GM23338 (cell line): ENCODE data around the gene VCL. TPM values are rescaled to one million over a fixed set of nuclear protein-coding genes. Genes with fewer than 3 reads are reported as not detected.

ENCODE experiments used
- ATAC-seq: fragments of 200-7000 bp; cut with Tn5 transposase; 3 replicates; pipeline ENCODE4 v1.9.1; 2020
- DNase-seq: peaks from one replicate; pipeline ENCODE4 v3.0.0-alpha.2; 2015; ENCODE audit warnings: low spot score
- H2AFZ ChIP-seq: fragments of 200-600 bp; sonication (generic); 2 replicates; pipeline ENCODE4 v1.8.0; 2016; ENCODE audit warnings: antibody characterized with exemption, mild to moderate bottlenecking, moderate library complexity
- H3F3A ChIP-seq: fragments of 200-600 bp; sonication (generic); replicated peaks from 2 replicates; pipeline ENCODE4 v1.8.0; 2017; ENCODE audit warnings: antibody characterized with exemption, mixed run types, low read depth
- H3K27ac ChIP-seq: fragments of 200-600 bp; sonication (generic); 2 replicates; pipeline ENCODE4 v1.6.1; 2016; ENCODE audit warnings: low read depth
- H3K27me3 ChIP-seq: fragments of 200-600 bp; sonication (generic); 2 replicates; pipeline ENCODE4 v1.8.0; 2016; ENCODE audit warnings: mild to moderate bottlenecking, mixed run types, moderate library complexity; ENCODE audit not compliant: insufficient read depth
- H3K36me3 ChIP-seq: fragments of 200-600 bp; sonication (generic); 2 replicates; pipeline ENCODE4 v1.8.0; 2016; ENCODE audit warnings: mild to moderate bottlenecking; ENCODE audit not compliant: insufficient read depth
- H3K4me1 ChIP-seq: fragments of 200-600 bp; sonication (generic); 2 replicates; pipeline ENCODE4 v1.8.0; 2016; ENCODE audit warnings: mild to moderate bottlenecking, moderate library complexity; ENCODE audit not compliant: insufficient read depth
- H3K4me2 ChIP-seq: fragments of 200-600 bp; sonication (generic); 2 replicates; pipeline ENCODE4 v1.7.1; 2017; ENCODE audit warnings: mixed run types
- H3K4me3 ChIP-seq: fragments of 200-600 bp; sonication (generic); 2 replicates; pipeline ENCODE4 v1.6.1; 2016; ENCODE audit warnings: mixed run types
- H3K79me2 ChIP-seq: fragments of 200-600 bp; sonication (generic); replicated peaks from 2 replicates; pipeline ENCODE4 v1.8.0; 2017; ENCODE audit warnings: mild to moderate bottlenecking; ENCODE audit not compliant: insufficient read depth
- H3K9me2 ChIP-seq: fragments of 200-600 bp; sonication (generic); 2 replicates; pipeline ENCODE4 v1.8.0; 2017; ENCODE audit not compliant: insufficient read depth
- H4K20me1 ChIP-seq: fragments of 200-600 bp; sonication (generic); replicated peaks from 2 replicates; pipeline ENCODE4 v1.8.0; 2017; ENCODE audit warnings: mild to moderate bottlenecking; ENCODE audit not compliant: insufficient read depth
- H3K27ac Mint-ChIP-seq: 2 replicates; pipeline ENCODE4 v1.8.0; 2020; ENCODE audit warnings: inconsistent platforms, mild to moderate bottlenecking, moderate library complexity, mixed read lengths
- H3K27me3 Mint-ChIP-seq: 3 replicates; pipeline ENCODE4 v1.8.0; 2022; ENCODE audit warnings: low read depth, mild to moderate bottlenecking, moderate library complexity, mixed read lengths, inconsistent platforms; ENCODE audit not compliant: insufficient read depth, poor library complexity
- H3K36me3 Mint-ChIP-seq: 3 replicates; pipeline ENCODE4 v1.8.0; 2021; ENCODE audit warnings: low read depth, mild to moderate bottlenecking, inconsistent platforms, moderate library complexity, mixed read lengths
- H3K4me1 Mint-ChIP-seq: 3 replicates; pipeline ENCODE4 v1.8.0; 2020; ENCODE audit warnings: mild to moderate bottlenecking, inconsistent platforms, mixed read lengths
- H3K4me3 Mint-ChIP-seq: 3 replicates; pipeline ENCODE4 v1.8.0; 2021; ENCODE audit warnings: moderate library complexity, mild to moderate bottlenecking, inconsistent platforms, mixed read lengths
- H3K9me3 Mint-ChIP-seq: 3 replicates; pipeline ENCODE4 v1.8.0; 2020; ENCODE audit warnings: moderate library complexity, mild to moderate bottlenecking, inconsistent platforms, mixed read lengths
- CREB1 ChIP-seq: fragments of 250-450 bp; sonication (Bioruptor Pico); IDR thresholded peaks from 2 replicates; pipeline ENCODE4 v1.5.0; 2020; ENCODE audit warnings: low read depth, mild to moderate bottlenecking, moderate library complexity
- CTCF ChIP-seq, 2 experiments: fragments of 200-600 bp in 1 of 2; sonication (generic) in 1 of 2; conservative IDR thresholded peaks; 2 replicates each; pipeline versions ENCODE4 v1.5.1 to v1.6.1; 2016 to 2017; ENCODE audit warnings: antibody characterized with exemption in 2 of 2, low read depth in 2 of 2, mild to moderate bottlenecking in 2 of 2, moderate library complexity in 1 of 2
- ETS1 ChIP-seq: IDR thresholded peaks from 2 replicates; pipeline ENCODE4 v1.6.1; 2016; ENCODE audit warnings: antibody characterized with exemption
- EZH2 ChIP-seq: fragments of 200-600 bp; sonication (generic); IDR thresholded peaks from one replicate; pipeline ENCODE4 v1.8.0; 2017; ENCODE audit warnings: antibody characterized with exemption, mild to moderate bottlenecking, low read depth; ENCODE audit not compliant: unreplicated experiment
- EZH2phosphoT487 ChIP-seq: fragments of 200-600 bp; sonication (generic); IDR thresholded peaks from one replicate; pipeline ENCODE4 v1.8.1; 2018; ENCODE audit warnings: antibody characterized with exemption; ENCODE audit not compliant: unreplicated experiment
- JUNB ChIP-seq: IDR thresholded peaks from one replicate; pipeline ENCODE4 v1.6.1; 2016; ENCODE audit warnings: antibody characterized with exemption; ENCODE audit not compliant: unreplicated experiment
- NANOG ChIP-seq: IDR thresholded peaks from 2 replicates; pipeline ENCODE4 v1.6.1; 2016; ENCODE audit warnings: antibody characterized with exemption, borderline replicate concordance
- POLR2AphosphoS5 ChIP-seq: IDR thresholded peaks from 2 replicates; pipeline ENCODE4 v1.6.1; 2016; ENCODE audit warnings: antibody characterized with exemption, low read depth
- REST ChIP-seq: IDR thresholded peaks from one replicate; pipeline ENCODE4 v1.6.1; 2018; ENCODE audit warnings: antibody characterized with exemption; ENCODE audit not compliant: unreplicated experiment
- STAT1 ChIP-seq: IDR thresholded peaks from one replicate; pipeline ENCODE4 v1.6.1; 2016; ENCODE audit warnings: antibody characterized with exemption; ENCODE audit not compliant: unreplicated experiment
- ZNF114 ChIP-seq: fragments of 250-450 bp; sonication (Bioruptor Pico); IDR thresholded peaks from 2 replicates; pipeline ENCODE4 v1.5.0; 2020; ENCODE audit warnings: mild to moderate bottlenecking, moderate library complexity
- ZNF331 ChIP-seq: fragments of 250-450 bp; sonication (Bioruptor Pico); IDR thresholded peaks from 2 replicates; pipeline ENCODE4 v1.5.0; 2020; ENCODE audit warnings: low read depth, mild to moderate bottlenecking, moderate library complexity
- ZNF462 ChIP-seq: fragments of 250-450 bp; sonication (Bioruptor Pico); IDR thresholded peaks from 2 replicates; pipeline ENCODE4 v1.5.0; 2020; ENCODE audit warnings: mild to moderate bottlenecking, moderate library complexity
- polyA plus RNA-seq: library from polyadenylated mRNA; unstranded; fragments of >200 nt; fragmentation: Nextera tagmentation; extraction: Ambion mirVana; gene quantifications from 2 replicates; pipeline ENCODE4 v1.2.1, GENCODE V29; 2016
- total RNA-seq: library from RNA; depleted of rRNA; stranded (reverse); fragments of >200 nt; shearing (Covaris generic); gene quantifications from 2 replicates; pipeline ENCODE4 v1.2.3, GENCODE V29; 2014

Gene VCL
- total and polyA plus RNA-seq, 2 experiments from 2014 or later, result 60.7 to 254 TPM

GRCh38 chr10:74167443-74167842 is 169.5 kb downstream of the VCL start:
- Mint-ChIP-seq H3K36me3 (no peaks in the 10 kb centered on the region), H3K27ac (no peak overlapping the region), H3K4me1 (peaks cover 3% of the 10 kb centered on the region; the same call in 2 of the 3 replicates), H3K4me3 (no peak overlapping the region), H3K9me3 (no peaks in the 10 kb centered on the region), H3K27me3 (peaks cover 2% of the 10 kb centered on the region)
- Histone ChIP-seq H3K4me3 (no peak overlapping the region), H3K4me2 (no peak overlapping the region), H3K27ac (no peak overlapping the region), H3K27me3 (no peaks in the 10 kb centered on the region), H3K4me1 (no peaks in the 10 kb centered on the region), H3K79me2 (peaks cover 56% of the 10 kb centered on the region), H4K20me1 (peaks cover 15% of the 10 kb centered on the region; the same call in 1 of the 2 replicates), H3K36me3 (no peaks in the 10 kb centered on the region), H2AFZ (no peak overlapping the region), H3F3A (no peaks in the 10 kb centered on the region), H3K9me2 (no peaks in the 10 kb centered on the region)
- TF ChIP-seq EZH2phosphoT487 (no peak), STAT1 (no peak), POLR2AphosphoS5 (no peak), ETS1 (no peak), EZH2 (no peak), CTCF (conservative IDR thresholded peaks at IDR 0.05; ENCODE audit: low read depth in 2 of 2) (no peak), ZNF331 (CRISPR knock-in tag) (no peak), JUNB (no peak), NANOG (no peak), ZNF114 (no peak), ZNF462 (CRISPR knock-in tag) (no peak), CREB1 (CRISPR knock-in tag) (no peak), REST (no peak)
- DNase-seq (no peak), ATAC-seq (no peak)
